ENCODE results near the gene GALNT13.

DNA sequence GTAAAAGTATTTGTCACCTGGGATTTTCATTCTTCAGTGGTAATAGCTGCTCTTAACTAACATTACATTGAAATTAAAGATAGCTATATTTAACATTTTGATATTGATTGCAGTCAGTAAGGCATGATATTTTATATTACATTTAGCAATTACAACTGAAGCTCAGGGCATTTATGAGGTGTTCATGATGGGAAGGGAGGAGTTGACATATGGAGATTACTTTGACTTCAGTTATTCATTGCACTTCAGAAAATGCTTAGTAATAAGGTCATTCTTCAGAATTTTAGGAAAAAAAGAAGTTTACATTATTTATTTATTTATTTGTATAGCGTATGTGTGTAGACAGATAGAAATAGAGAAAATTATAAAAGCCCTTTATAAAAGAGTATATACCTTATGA is 352.0 kb downstream of the GALNT13 start:
- TF ChIP-seq POLR2AphosphoS5 (IDR thresholded peaks at IDR 0.05; ENCODE audit: insufficient read depth in 1 of 2, low read depth in 1 of 2) (no peak), POLR2A (IDR thresholded peaks at IDR 0.05) (no peak)
- TF ChIP-seq, protein P1, sequence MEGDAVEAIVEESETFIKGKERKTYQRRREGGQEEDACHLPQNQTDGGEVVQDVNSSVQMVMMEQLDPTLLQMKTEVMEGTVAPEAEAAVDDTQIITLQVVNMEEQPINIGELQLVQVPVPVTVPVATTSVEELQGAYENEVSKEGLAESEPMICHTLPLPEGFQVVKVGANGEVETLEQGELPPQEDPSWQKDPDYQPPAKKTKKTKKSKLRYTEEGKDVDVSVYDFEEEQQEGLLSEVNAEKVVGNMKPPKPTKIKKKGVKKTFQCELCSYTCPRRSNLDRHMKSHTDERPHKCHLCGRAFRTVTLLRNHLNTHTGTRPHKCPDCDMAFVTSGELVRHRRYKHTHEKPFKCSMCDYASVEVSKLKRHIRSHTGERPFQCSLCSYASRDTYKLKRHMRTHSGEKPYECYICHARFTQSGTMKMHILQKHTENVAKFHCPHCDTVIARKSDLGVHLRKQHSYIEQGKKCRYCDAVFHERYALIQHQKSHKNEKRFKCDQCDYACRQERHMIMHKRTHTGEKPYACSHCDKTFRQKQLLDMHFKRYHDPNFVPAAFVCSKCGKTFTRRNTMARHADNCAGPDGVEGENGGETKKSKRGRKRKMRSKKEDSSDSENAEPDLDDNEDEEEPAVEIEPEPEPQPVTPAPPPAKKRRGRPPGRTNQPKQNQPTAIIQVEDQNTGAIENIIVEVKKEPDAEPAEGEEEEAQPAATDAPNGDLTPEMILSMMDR (IDR thresholded peaks at IDR 0.05): no peak
